ENCODE results near the gene LONP1. TPM values are rescaled to one million over a fixed set of nuclear protein-coding genes. Genes with fewer than 3 reads are reported as not detected.

Gene LONP1
- total RNA-seq, 1 donor from 2014 or later, result 90.3 TPM

DNA sequence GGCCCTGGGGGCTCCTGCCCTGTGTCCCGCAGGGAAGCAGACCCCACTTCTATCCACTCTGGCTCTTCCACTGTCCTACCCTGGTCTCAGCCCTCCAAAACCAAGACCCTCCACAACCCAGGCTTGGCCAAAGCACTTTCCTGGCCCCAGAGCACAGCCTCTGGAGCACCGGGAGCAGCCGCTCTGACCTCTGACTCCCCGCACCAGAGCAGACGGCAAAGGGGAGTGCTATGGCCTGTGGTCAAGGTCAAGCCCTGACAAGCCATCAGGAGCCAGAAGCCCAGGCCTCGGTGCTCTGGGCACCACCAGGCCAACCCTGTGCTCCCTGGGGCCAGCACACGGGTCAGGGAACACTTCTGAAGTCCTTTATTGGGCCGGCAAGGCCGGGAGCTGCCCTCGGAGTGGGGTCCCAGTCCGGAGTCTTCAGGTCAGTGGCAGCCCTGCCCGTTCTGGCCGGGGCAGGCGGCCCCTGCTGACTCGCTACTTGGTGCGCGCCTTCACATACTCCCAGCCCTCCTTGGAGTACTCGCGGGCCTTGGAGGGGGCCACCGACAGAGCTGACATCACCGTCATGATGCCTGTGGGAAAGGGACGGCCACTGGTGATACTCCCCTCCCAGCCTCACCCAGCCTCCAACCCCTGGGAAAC is 41.8 kb downstream of the LONP1 start:
- H3K36me3 Mint-ChIP-seq (ENCODE audit: unreplicated experiment), result peaks cover 2% of the 10 kb centered on the region
- no peak overlapping the region for H3K4me3 Mint-ChIP-seq (ENCODE audit: unreplicated experiment)
- H3K27ac Mint-ChIP-seq (ENCODE audit: unreplicated experiment), result no peak overlapping the region
- H3K9me3 Mint-ChIP-seq (ENCODE audit: unreplicated experiment), result no peaks in the 10 kb centered on the region
- DNase-seq (ENCODE audit: extremely low spot score, unreplicated experiment), result no peak
- H3K27me3 Mint-ChIP-seq (ENCODE audit: unreplicated experiment), result no peaks in the 10 kb centered on the region
- H3K4me1 Mint-ChIP-seq (ENCODE audit: unreplicated experiment), result peaks cover 19% of the 10 kb centered on the region
- TF ChIP-seq, protein P1, sequence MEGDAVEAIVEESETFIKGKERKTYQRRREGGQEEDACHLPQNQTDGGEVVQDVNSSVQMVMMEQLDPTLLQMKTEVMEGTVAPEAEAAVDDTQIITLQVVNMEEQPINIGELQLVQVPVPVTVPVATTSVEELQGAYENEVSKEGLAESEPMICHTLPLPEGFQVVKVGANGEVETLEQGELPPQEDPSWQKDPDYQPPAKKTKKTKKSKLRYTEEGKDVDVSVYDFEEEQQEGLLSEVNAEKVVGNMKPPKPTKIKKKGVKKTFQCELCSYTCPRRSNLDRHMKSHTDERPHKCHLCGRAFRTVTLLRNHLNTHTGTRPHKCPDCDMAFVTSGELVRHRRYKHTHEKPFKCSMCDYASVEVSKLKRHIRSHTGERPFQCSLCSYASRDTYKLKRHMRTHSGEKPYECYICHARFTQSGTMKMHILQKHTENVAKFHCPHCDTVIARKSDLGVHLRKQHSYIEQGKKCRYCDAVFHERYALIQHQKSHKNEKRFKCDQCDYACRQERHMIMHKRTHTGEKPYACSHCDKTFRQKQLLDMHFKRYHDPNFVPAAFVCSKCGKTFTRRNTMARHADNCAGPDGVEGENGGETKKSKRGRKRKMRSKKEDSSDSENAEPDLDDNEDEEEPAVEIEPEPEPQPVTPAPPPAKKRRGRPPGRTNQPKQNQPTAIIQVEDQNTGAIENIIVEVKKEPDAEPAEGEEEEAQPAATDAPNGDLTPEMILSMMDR (IDR thresholded peaks at IDR 0.05), result no peak

DNA sequence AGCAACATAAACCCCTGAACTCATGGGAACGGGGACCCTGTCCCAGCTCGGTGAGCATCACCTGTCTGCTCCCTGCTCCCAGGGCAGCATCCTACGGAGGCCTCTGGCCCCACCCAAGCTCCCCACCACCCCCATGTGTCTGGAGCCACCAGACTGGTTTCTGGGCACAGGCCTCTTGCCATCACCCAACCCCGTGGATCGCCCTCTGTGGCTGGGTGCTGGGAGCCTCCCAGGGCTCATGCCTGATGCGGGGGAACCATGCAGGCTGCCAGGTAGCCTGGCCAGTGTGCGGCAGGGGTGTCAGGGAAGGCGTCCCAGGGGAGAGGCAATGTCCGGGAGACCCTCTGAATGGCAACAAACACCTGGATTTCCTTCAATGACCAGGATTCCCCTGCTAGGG is 42.4 kb downstream of the LONP1 start:
- no peaks in the 10 kb centered on the region for H3K9me3 Mint-ChIP-seq (ENCODE audit: unreplicated experiment)
- no peak overlapping the region for H3K4me3 Mint-ChIP-seq (ENCODE audit: unreplicated experiment)
- H3K4me1 Mint-ChIP-seq (ENCODE audit: unreplicated experiment), result peaks cover 19% of the 10 kb centered on the region
- no peak overlapping the region for H3K27ac Mint-ChIP-seq (ENCODE audit: unreplicated experiment)
- DNase-seq (ENCODE audit: extremely low spot score, unreplicated experiment), result no peak
- TF ChIP-seq, protein P1 (IDR thresholded peaks at IDR 0.05), result no peak
- peaks cover 2% of the 10 kb centered on the region for H3K36me3 Mint-ChIP-seq (ENCODE audit: unreplicated experiment)
- no peaks in the 10 kb centered on the region for H3K27me3 Mint-ChIP-seq (ENCODE audit: unreplicated experiment)

DNA sequence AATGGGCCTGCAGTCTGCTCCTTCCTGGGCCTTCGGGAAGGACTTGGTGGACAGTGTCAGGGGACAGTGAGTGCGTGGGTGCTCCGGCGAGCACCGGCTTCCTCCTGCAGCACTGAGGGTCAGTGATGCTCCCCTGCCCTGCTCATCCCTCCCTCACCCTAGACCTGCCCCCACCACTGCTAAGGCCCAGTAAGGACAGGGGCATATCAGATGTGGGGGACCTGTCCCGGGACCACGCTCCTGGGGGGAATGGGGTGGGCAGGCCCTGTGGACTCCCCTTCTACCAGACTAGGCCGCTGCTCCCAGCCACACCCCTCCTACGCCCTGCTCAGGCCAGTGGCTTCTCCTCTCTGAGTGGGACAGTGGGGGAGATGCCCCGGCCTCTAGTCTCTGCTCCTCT is 42.8 kb downstream of the LONP1 start:
- TF ChIP-seq, protein P1 (IDR thresholded peaks at IDR 0.05), result no peak
- Mint-ChIP-seq H3K27ac (ENCODE audit: unreplicated experiment) (no peak overlapping the region), H3K36me3 (ENCODE audit: unreplicated experiment) (peaks cover 2% of the 10 kb centered on the region), H3K4me3 (ENCODE audit: unreplicated experiment) (no peak overlapping the region), H3K27me3 (ENCODE audit: unreplicated experiment) (no peaks in the 10 kb centered on the region), H3K4me1 (ENCODE audit: unreplicated experiment) (peaks cover 17% of the 10 kb centered on the region), H3K9me3 (ENCODE audit: unreplicated experiment) (no peaks in the 10 kb centered on the region)
- DNase-seq (ENCODE audit: extremely low spot score, unreplicated experiment), result no peak

DNA sequence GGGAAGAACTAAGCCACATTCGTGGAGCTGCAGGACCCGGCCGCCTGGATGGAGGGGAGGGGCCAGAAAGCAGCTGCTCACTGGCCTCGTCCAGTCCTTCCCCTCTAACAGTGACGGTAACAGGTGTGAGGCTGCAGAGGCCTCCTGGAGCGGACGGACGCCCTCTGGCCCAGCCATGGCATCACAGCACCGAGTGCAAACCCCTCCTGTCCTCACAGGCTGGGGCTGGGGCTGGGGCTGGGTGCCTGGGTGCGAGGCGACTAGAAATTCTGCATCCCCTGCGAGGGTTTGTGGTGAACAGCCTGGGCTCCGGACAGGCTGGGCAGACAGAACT is 43.2 kb downstream of the LONP1 start:
- Mint-ChIP-seq H3K27me3 (ENCODE audit: unreplicated experiment) (no peaks in the 10 kb centered on the region), H3K4me1 (ENCODE audit: unreplicated experiment) (peaks cover 15% of the 10 kb centered on the region)

DNA sequence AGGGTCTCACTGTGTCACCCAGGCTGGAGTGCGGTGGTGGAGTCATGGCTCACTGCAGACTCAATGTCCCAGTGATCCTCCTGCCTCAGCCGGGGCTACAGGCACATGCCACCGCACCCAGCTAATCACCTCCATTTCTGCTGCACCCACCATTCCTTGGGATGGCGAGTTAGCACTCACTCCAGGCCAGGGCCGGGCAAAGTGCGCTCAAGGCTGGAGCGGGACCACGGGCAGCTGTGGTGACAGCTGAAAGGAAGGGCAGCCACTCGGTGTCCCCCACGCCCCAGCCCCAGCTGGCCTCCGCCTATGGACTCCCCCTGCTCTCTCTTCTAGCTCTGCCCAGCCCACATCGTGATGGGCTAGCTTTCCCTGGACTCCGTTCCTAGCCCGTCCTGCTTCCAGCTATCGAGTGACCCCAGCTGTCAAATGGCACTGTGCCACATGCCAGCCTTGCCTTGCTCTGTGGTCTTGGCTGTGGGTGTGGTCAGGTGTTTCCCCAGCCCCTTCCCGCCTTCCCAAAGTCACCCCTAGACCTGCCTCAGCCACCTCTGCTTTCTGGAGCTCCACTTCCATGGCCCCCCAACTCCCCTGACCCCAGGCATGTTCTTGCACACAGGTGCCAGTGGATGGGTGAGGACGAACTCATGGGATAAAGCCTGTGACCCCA is 43.7 kb downstream of the LONP1 start:
- Mint-ChIP-seq H3K27me3 (ENCODE audit: unreplicated experiment) (no peaks in the 10 kb centered on the region), H3K4me1 (ENCODE audit: unreplicated experiment) (peaks cover 10% of the 10 kb centered on the region)

More for the DNA sequence above, 43.2 kb downstream of the LONP1 start:
- TF ChIP-seq, protein P1 (IDR thresholded peaks at IDR 0.05), result no peak
- Mint-ChIP-seq H3K4me3 (ENCODE audit: unreplicated experiment) (no peak overlapping the region), H3K9me3 (ENCODE audit: unreplicated experiment) (no peaks in the 10 kb centered on the region), H3K36me3 (ENCODE audit: unreplicated experiment) (peaks cover 3% of the 10 kb centered on the region), H3K27ac (ENCODE audit: unreplicated experiment) (no peak overlapping the region)
- DNase-seq (ENCODE audit: extremely low spot score, unreplicated experiment), result no peak

More for the DNA sequence above, 43.7 kb downstream of the LONP1 start:
- Mint-ChIP-seq H3K36me3 (ENCODE audit: unreplicated experiment) (peaks cover 5% of the 10 kb centered on the region), H3K27ac (ENCODE audit: unreplicated experiment) (no peak overlapping the region), H3K9me3 (ENCODE audit: unreplicated experiment) (no peaks in the 10 kb centered on the region), H3K4me3 (ENCODE audit: unreplicated experiment) (no peak overlapping the region)
- TF ChIP-seq, protein P1 (IDR thresholded peaks at IDR 0.05), result no peak
- no peak for DNase-seq (ENCODE audit: extremely low spot score, unreplicated experiment)

All from osteocyte (in vitro differentiated cells).